GM19324 (cell line): ENCODE data around the gene RDH8.

Source experiments
- ATAC-seq: cut with Tn5 transposase; IDR thresholded peaks from one replicate; pipeline ENCODE4 v1.9.1; 2021; ENCODE audit warnings: mild to moderate bottlenecking, moderate library complexity; ENCODE audit not compliant: unreplicated experiment, low FRiP score

RDH8 gene

GRCh38 chr19:10033614-10034013, 20.3 kb downstream of the RDH8 start:
- no peak for ATAC-seq

GRCh38 chr19:10036601-10037071, 23.4 kb downstream of the RDH8 start:
- no peak for ATAC-seq

GRCh38 chr19:10037367-10037766, 24.1 kb downstream of the RDH8 start:
- ATAC-seq: no peak

- no peak for ATAC-seq
These were observed 24.5 kb downstream of the RDH8 start for GRCh38 chr19:10037809-10038208.

DNA sequence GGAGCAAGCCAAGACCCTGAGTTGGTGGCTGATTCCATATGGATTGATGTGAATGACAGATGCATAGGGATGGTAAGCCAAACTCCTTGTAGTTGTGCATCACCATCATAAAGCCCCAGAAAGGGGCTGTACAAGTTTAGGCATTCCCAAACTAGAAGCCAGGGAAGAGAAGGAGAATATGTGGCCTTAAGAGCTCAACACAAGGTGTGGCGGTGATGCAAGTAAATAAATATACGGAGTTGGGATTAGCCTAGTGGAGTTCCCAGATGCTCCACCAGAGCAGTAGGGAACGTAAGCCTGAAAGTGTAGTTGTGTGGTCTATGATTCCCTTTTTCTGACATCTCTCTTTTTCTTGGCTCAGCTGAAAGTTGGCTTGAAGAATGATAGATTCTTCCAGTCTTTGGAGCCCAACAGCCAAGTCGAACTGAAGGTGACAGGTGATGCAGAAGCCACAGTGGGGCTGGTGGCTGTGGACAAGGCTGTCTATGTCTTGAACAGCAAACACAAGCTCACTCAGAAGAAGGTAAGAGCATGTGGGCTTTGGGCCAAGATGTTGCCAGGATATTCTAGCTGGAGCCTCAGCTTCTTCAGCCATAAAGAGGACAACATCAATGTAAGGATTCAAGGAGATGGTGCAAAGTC, 30.1 kb downstream of the RDH8 start:
- ATAC-seq: no peak

DNA sequence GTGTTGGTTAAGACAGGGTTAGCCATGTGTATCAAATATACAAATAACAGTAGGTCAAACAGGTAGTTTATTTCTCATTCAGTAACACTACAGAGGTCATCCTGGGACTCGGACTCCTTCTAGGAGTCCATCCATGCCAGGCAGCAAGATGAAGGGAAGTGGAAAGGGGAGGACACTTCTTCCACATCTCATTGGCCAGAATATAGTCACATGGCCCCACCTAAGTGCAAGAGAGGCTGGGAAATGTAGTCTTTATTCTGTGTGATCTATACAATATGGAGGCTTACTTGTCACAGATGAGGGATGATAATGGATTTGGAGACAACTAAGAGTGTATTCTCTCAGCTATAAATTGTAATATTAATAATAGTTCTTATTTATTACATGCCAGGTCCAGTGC, 31.1 kb downstream of the RDH8 start:
- ATAC-seq: no peak

- ATAC-seq: no peak
These were observed 32.1 kb downstream of the RDH8 start for GRCh38 chr19:10045371-10045770.

DNA sequence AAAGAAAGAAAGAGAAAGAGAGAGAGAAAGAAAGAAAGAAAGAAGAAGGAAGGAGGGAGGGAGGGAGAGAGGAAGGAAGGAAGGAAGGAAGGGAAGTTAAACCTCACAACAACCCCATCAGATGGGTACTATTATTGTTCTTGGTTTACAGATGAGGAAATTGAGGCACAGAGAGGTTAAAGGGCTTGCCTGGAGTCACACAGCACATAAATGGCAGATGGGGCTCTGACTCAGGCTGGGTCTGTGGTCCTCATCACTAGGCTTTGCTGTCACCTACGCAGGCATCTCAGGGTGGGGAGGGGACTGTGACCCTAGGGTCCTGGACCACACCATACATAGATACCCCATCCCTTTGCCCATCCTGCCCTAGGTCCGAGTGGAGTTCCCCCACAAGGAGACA, 36.3 kb downstream of the RDH8 start:
- ATAC-seq: no peak

GRCh38 chr19:10052602-10053360, 39.5 kb downstream of the RDH8 start:
- ATAC-seq: no peak

GRCh38 chr19:10061717-10062310, 48.5 kb downstream of the RDH8 start:
- no peak for ATAC-seq

GRCh38 chr19:10068205-10068604, 54.9 kb downstream of the RDH8 start:
- no peak for ATAC-seq

- ATAC-seq: no peak
These were observed 55.8 kb downstream of the RDH8 start for GRCh38 chr19:10069046-10069445.

GRCh38 chr19:10070730-10071446, 57.6 kb downstream of the RDH8 start:
- ATAC-seq: no peak
